ENCODE measurements around the gene C1QTNF12. TPM values are rescaled to one million over a fixed set of nuclear protein-coding genes. Genes with fewer than 3 reads are reported as not detected.

The C1QTNF12 gene
- total RNA-seq, 6 experiments from 2014 or later = 0.40 to 4.0 (median 1.1) TPM; not detected in 1

GRCh38 chr1:1221887-1222574 is 24.5 kb downstream of the C1QTNF12 start:
- Histone ChIP-seq H3K9me3 (no peaks in the 10 kb centered on the region), H3K4me3 (no peak overlapping the region), H3K27ac (no peak overlapping the region), H3K36me3 (peaks cover 0 to 68% (median 11%) of the 10 kb centered on the region in 4 donors), H3K4me1 (no peaks in the 10 kb centered on the region), H3K27me3 (no peaks in the 10 kb centered on the region)
- WGBS (ENCODE audit: insufficient coverage, low coverage, low lambda C conversion rate, missing lambda C conversion rate) = 73% methylated on average over 8 of the region's 30 CpGs
- DNase-seq (no peak), ATAC-seq (no peak)
- intact Hi-C loops (cut with DNase I) = no loop called here
- TF ChIP-seq CTCF (IDR thresholded peaks at IDR 0.05) = no peak
- no peak for TF ChIP-seq POLR2A (IDR thresholded peaks at IDR 0.05)

- Histone ChIP-seq H3K9me3 (no peaks in the 10 kb centered on the region), H3K36me3 (peaks cover 0 to 67% (median 10%) of the 10 kb centered on the region in 4 donors), H3K4me1 (no peaks in the 10 kb centered on the region), H3K4me3 (no peak overlapping the region), H3K27me3 (no peaks in the 10 kb centered on the region), H3K27ac (no peak overlapping the region)
- TF ChIP-seq CTCF (IDR thresholded peaks at IDR 0.05) = no peak
- no peak for TF ChIP-seq POLR2A (IDR thresholded peaks at IDR 0.05)
- ATAC-seq (no peak), DNase-seq (no peak)
- intact Hi-C loops (cut with DNase I) = no loop called here
- no CpG with 5 or more reads among the region's 24 CpGs for WGBS (ENCODE audit: insufficient coverage, low coverage, low lambda C conversion rate, missing lambda C conversion rate)
These were observed 26.3 kb downstream of the C1QTNF12 start for GRCh38 chr1:1220197-1220596.

GRCh38 chr1:1219341-1219740 is 27.2 kb downstream of the C1QTNF12 start:
- peaks cover 0 to 63% (median 10%) of the 10 kb centered on the region in 4 donors for H3K36me3 ChIP-seq
- H3K27ac ChIP-seq = no peak overlapping the region
- no peaks in the 10 kb centered on the region for H3K9me3 ChIP-seq
- no peaks in the 10 kb centered on the region for H3K27me3 ChIP-seq
- H3K4me1 ChIP-seq = no peaks in the 10 kb centered on the region
- TF ChIP-seq POLR2A (IDR thresholded peaks at IDR 0.05) (no peak), CTCF (IDR thresholded peaks at IDR 0.05) (no peak)
- ATAC-seq (no peak), DNase-seq (no peak)
- intact Hi-C loops (cut with DNase I) = no loop called here
- 80% methylated on average over 1 of the region's 20 CpGs for WGBS (ENCODE audit: insufficient coverage, low coverage, low lambda C conversion rate, missing lambda C conversion rate)
- H3K4me3 ChIP-seq = no peak overlapping the region

- Histone ChIP-seq H3K4me1 (no peaks in the 10 kb centered on the region), H3K27ac (no peak overlapping the region), H3K4me3 (no peak overlapping the region), H3K36me3 (peaks cover 0 to 56% (median 10%) of the 10 kb centered on the region in 4 donors), H3K9me3 (no peaks in the 10 kb centered on the region), H3K27me3 (no peaks in the 10 kb centered on the region)
- no peak for DNase-seq
- no peak for ATAC-seq
- 96% methylated on average over 10 of the region's 36 CpGs for WGBS (ENCODE audit: insufficient coverage, low coverage, low lambda C conversion rate, missing lambda C conversion rate)
- TF ChIP-seq CTCF (IDR thresholded peaks at IDR 0.05) (no peak), POLR2A (IDR thresholded peaks at IDR 0.05) (no peak)
- intact Hi-C loops (cut with DNase I) = no loop called here
These were observed 27.9 kb downstream of the C1QTNF12 start for GRCh38 chr1:1218524-1219200.
